GM10266 (cell line): Measurements from ENCODE around the gene KCNQ1.

ENCODE experiments used
- DNase-seq: peaks from one replicate; pipeline ENCODE4 v3.0.0; 2012; ENCODE audit errors: extremely low spot score
- CTCF ChIP-seq: IDR thresholded peaks from 2 replicates; pipeline ENCODE4 v1.5.1; 2012; ENCODE audit warnings: mild to moderate bottlenecking, low read depth; ENCODE audit not compliant: control insufficient read depth, insufficient read depth; ENCODE audit errors: missing control alignments

KCNQ1 gene

GRCh38 chr11:2717561-2718325 lies 272.9 kb downstream of the KCNQ1 start:
- DNase-seq: no peak
- TF ChIP-seq CTCF: no peak

GRCh38 chr11:2718817-2719438 lies 274.1 kb downstream of the KCNQ1 start:
- no peak for DNase-seq
- no peak for TF ChIP-seq CTCF

- no peak for DNase-seq
- no peak for TF ChIP-seq CTCF
These were observed 275.2 kb downstream of the KCNQ1 start for GRCh38 chr11:2719831-2720590.

GRCh38 chr11:2721210-2721916 lies 276.6 kb downstream of the KCNQ1 start:
- DNase-seq: no peak
- no peak for TF ChIP-seq CTCF

GRCh38 chr11:2722955-2723354 lies 278.1 kb downstream of the KCNQ1 start:
- no peak for TF ChIP-seq CTCF
- DNase-seq: no peak

- no peak for TF ChIP-seq CTCF
- no peak for DNase-seq
These were observed 279.3 kb downstream of the KCNQ1 start for GRCh38 chr11:2724104-2724503.
